Measurements from ENCODE around the gene MELTF.

MELTF gene

DNA sequence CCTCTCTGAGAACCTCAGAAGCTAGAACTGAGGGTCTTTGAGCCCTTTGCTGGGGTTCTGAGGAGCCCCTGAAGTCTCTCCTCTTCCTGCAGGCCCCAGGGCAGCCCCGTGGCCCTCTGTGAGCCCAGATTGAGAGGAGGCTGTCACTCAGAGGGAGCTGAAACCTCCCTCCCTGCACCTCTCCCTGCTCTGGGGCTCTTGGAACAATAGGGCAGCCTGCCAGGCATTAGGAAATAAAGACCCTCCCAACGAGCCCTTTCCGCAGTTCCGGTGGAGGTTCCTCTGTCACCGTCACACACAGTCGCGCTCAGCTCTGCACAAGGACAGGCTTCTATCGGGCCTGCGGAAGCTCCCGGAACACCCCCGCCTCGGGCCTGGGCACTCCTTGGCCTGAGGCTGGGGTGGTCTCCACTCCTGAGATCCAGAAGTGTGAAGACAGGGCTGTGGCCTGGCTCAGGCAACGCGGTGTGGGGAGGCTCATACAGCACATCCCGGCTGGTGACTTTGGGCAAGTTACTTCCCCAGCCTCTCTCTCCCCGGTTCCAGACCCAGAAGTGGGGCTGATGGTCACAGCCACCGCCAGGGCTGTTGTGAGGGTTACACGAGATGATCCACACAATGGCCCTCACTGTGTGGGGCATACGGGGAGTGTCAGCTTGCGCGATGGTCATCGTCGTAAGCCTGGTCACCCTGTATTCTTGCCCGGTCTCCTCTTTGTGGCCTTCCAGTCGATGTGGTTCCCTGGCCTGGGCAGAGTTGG, 17.7 kb downstream of the MELTF start:
- no peak for DNase-seq (ENCODE audit: low spot score)
- TF ChIP-seq, protein P1, sequence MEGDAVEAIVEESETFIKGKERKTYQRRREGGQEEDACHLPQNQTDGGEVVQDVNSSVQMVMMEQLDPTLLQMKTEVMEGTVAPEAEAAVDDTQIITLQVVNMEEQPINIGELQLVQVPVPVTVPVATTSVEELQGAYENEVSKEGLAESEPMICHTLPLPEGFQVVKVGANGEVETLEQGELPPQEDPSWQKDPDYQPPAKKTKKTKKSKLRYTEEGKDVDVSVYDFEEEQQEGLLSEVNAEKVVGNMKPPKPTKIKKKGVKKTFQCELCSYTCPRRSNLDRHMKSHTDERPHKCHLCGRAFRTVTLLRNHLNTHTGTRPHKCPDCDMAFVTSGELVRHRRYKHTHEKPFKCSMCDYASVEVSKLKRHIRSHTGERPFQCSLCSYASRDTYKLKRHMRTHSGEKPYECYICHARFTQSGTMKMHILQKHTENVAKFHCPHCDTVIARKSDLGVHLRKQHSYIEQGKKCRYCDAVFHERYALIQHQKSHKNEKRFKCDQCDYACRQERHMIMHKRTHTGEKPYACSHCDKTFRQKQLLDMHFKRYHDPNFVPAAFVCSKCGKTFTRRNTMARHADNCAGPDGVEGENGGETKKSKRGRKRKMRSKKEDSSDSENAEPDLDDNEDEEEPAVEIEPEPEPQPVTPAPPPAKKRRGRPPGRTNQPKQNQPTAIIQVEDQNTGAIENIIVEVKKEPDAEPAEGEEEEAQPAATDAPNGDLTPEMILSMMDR (IDR thresholded peaks at IDR 0.05; ENCODE audit: extremely low read depth, missing control alignments), result no peak

DNA sequence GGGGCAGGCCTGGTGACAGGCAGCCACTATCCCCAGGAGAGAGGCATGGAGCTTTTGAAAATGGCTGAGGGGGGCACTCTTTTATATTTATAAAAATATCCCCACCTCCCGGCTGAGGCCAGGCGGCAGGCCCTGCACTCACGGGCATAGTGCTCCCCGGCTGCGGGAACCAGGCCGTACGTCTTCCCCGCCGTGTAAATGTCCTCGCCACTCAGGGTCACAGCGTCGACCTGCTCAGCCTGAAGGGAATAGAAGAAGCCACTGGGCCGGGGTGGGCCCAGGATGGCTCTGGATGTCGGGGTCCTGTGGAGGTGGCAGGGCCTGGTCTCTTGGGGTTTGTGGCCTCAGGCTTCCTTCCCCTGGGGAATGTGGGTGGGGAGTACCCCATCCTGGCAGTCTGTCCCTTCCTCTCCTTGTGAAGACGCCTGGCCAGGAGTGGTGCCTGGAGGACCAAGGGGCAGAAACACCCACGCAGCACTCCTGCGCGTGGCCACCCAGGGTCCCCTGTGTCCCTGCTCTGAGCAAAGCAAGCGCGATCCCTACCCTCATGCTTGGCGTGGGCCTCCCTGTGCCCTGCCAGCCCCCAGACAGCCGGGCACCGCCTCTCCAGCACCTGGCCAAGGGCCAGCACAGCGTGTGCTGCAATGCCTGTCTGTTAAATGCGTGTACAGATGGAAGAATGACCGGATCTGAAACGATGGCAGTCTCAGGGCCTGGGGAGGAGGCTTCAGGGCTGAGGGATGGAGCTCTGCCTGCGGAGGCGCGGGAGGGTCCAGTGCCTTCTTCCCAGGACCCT, 18.9 kb downstream of the MELTF start:
- no peak for DNase-seq (ENCODE audit: low spot score)
- TF ChIP-seq, protein P1 (IDR thresholded peaks at IDR 0.05; ENCODE audit: extremely low read depth, missing control alignments), result no peak

DNA sequence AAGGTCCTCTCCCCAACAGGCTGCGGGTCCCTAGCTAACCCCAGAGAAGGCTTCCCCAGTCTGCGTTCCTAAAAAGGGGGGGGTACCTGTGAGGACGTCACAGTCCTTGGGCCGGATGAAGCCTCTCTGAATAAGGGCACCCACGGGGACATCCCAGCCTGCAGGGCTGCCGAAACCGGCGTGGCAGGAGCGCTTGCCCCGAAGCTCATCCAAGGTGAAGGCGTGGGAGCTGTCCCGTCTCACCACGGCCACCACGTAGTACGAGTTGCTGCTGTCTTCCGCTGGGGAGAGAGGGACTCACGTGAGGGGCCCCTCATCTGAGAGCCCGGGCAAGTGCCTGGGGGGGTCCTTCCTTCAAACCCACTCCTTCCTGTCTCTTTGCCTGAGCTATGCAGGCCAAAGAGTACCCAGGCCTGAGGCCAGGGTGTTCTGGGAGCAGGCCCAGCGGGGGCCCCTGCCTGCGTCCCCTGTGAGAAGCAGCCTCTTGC, 20.0 kb downstream of the MELTF start:
- DNase-seq (ENCODE audit: low spot score), result no peak
- TF ChIP-seq, protein P1 (IDR thresholded peaks at IDR 0.05; ENCODE audit: extremely low read depth, missing control alignments), result no peak

DNA sequence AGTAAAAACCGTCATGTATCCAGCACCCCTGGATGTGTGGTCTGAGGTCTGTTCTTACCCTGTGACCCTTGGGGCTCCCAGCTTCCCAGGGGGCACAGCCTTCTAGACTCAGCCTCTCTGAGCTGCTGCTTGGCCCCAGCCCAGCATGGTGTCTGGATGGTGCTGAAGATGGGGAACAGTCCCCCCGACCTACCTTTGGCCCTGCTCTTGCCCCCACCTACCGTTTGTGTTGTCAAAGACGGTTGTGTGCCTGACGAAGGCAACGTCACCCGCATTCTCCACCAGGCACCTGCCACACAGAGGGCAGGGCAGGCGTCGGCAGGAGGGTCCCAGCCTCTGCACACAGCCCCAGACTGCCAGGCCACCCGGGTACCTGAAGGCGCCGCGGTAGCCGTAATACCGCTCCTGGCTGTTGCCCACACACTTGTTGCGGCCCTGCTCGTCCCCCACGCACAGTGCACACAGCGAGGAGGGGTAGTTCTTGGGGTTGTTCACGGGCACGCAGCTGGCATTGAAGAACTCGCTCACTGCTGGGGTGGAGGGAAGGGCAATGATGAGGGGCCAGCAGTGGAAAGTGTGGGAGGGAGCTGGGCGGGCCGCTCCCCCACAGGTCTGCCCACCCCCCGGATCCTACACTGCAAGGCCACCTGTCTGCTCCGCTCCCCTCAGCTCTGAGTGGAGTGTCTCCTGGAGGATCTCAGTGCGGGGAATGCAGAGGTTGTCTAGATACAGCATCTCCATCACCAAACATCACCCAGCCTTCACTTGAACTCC, 21.0 kb downstream of the MELTF start:
- TF ChIP-seq, protein P1 (IDR thresholded peaks at IDR 0.05; ENCODE audit: extremely low read depth, missing control alignments), result no peak
- no peak for DNase-seq (ENCODE audit: low spot score)

DNA sequence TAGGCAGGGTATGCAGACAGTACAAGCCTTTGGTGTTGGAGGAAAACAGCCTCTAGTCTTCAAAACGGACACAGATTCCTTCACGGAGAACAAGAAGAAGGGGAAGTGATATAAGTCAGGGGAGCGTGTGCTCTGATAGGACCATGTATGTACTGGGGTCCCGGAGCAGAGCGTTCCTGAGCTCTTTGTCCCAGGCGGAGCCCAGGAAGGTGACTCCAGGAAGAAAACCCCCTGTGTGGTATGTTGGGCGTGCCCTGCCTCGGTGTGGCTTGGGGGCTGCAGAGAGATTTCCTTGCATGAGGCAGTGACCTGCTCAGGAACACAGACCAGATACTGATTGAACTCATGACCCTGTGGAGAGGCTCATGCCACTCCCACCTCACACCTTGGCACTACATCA, 21.7 kb downstream of the MELTF start:
- TF ChIP-seq, protein P1 (IDR thresholded peaks at IDR 0.05; ENCODE audit: extremely low read depth, missing control alignments), result no peak
- no peak for DNase-seq (ENCODE audit: low spot score)

DNA sequence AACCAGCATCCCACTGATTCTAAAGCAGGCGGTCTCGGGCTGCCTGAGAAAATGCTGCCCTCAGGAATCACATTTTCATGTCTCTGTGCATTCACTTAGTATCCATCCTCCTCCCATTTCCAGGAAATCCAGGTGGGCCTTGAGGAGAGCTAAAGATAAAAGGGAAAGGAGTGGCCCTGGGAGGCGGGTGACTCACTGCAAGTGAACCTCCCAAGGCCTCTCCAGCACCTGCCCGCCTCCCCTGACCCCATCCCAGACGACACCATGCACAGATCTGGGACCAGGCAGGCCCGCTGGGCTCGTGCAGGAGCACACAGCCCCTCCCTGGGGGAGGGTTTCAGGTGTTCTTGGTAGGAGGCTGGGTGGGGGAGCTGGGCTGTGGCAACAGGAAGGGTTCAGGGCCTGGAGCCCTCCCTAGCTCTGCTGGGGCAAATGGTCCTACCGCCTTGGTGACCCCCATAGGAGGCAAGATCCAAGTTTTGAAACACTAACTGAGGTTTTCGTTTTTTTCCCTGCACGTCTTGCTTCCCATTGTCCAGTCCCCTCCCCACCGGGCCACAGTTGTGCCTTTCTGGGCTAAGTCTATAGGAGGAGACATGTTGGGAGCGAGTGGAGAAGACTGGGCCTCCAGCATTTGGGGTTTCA, 22.2 kb downstream of the MELTF start:
- TF ChIP-seq, protein P1 (IDR thresholded peaks at IDR 0.05; ENCODE audit: extremely low read depth, missing control alignments), result no peak
- no peak for DNase-seq (ENCODE audit: low spot score)

Measured in GM20000 (cell line).